ENCODE results near the gene GUCA1A.
"Not testable (repeated sequence)": the region's sequence is repeated elsewhere in the genome, so short reads cannot be mapped to it uniquely, and the experiment has no call there.

GUCA1A gene

DNA sequence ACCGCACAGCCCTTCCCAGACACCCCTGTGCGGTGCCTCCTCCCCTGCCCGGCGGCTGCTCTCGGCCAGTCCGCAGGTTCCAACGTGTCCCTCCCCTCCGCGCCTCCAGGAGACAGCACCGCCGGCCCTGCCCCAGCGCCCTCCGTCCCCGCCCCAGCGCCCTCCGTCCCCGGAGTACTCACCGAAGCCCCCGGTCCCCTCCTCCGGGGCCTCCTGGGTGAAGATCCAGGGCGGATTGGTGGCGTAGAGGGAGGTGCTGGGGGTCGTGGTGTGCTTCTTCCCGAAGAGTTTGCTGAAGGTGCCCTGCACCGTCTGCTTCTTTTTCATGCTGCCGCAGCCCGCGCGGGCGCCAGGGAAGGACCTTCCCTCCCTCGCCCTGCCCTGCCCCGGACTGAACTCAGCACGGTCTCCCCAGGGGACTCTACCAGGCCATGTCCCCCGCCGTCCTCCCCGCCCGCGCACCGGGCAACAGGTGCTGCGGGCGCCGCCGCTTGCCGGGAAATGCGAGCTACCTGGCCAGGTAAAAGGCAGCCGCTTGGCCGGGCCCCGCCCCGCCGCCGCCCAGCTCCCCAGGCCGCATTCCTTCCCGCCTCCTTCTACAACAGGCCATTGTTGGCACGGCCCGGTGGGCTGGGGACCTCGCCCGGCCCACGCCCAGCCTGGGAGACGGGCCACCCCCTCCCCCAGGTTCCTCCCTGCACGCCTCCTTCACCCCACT lies 30.9 kb upstream of the GUCA1A start, which contains the start of gene C6orf132:
TSS of gene C6orf132 (minus strand) at position 503 of the 718 bp plus-strand sequence. CDS start at position 327, 176 bp downstream.
- in situ Hi-C loops (cut with MboI; ENCODE audit: low pct_unique_long_range_greater_than_20kb, low sequenced_read_pairs, unreplicated experiment), result no loop called here
- TF ChIP-seq, protein P1, sequence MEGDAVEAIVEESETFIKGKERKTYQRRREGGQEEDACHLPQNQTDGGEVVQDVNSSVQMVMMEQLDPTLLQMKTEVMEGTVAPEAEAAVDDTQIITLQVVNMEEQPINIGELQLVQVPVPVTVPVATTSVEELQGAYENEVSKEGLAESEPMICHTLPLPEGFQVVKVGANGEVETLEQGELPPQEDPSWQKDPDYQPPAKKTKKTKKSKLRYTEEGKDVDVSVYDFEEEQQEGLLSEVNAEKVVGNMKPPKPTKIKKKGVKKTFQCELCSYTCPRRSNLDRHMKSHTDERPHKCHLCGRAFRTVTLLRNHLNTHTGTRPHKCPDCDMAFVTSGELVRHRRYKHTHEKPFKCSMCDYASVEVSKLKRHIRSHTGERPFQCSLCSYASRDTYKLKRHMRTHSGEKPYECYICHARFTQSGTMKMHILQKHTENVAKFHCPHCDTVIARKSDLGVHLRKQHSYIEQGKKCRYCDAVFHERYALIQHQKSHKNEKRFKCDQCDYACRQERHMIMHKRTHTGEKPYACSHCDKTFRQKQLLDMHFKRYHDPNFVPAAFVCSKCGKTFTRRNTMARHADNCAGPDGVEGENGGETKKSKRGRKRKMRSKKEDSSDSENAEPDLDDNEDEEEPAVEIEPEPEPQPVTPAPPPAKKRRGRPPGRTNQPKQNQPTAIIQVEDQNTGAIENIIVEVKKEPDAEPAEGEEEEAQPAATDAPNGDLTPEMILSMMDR (IDR thresholded peaks at IDR 0.05; ENCODE audit: extremely low read depth, insufficient read depth, missing control alignments), result no peak
- DNase-seq (ENCODE audit: low spot score), result no peak

DNA sequence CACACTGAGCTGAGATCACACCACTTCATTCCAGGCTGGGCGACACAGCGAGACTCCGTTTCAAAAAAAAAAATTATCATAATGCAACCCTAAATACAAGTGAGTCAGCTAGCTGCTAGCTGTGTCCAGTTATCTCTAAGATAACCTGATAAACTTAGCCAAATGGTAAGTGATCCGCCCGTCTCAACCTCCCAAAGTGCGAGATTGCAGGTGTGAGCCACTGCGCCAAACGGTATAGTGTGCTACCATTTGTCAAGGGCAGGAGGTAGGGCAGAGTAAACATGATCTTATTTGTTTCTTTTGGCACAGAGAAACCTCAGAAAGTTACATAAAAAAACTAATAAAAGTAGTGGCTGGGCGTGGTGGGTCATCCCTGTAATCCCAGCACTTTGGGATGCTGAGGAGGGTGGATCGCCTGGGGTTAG lies 26.0 kb upstream of the GUCA1A start:
- in situ Hi-C loops (cut with MboI; ENCODE audit: low pct_unique_long_range_greater_than_20kb, low sequenced_read_pairs, unreplicated experiment), result no loop called here
- TF ChIP-seq, protein P1 (IDR thresholded peaks at IDR 0.05; ENCODE audit: extremely low read depth, insufficient read depth, missing control alignments), result no peak
- DNase-seq (ENCODE audit: low spot score), result no peak

DNA sequence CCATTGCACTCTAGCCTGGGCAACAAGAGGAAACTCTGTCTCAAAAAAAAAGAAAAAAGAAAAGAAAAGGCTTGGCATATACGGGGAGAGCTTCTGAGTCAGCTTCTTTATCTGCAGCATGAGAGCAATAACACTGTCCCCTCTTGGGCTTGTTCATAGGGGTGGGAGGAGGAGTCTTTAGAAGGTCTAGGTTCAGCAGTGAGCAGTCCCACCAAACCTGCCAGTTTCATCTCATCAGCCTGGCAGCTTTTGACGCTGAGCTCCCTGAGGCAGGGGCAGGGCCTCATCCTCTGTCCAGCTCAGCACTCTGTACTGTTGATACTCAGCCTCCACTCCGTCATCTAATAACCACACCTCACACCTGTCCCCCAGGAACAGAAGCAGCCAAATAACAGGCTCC lies 25.1 kb upstream of the GUCA1A start:
- DNase-seq (ENCODE audit: low spot score), result no peak
- TF ChIP-seq, protein P1 (IDR thresholded peaks at IDR 0.05; ENCODE audit: extremely low read depth, insufficient read depth, missing control alignments), result no peak
- in situ Hi-C loops (cut with MboI; ENCODE audit: low pct_unique_long_range_greater_than_20kb, low sequenced_read_pairs, unreplicated experiment), result no loop called here

DNA sequence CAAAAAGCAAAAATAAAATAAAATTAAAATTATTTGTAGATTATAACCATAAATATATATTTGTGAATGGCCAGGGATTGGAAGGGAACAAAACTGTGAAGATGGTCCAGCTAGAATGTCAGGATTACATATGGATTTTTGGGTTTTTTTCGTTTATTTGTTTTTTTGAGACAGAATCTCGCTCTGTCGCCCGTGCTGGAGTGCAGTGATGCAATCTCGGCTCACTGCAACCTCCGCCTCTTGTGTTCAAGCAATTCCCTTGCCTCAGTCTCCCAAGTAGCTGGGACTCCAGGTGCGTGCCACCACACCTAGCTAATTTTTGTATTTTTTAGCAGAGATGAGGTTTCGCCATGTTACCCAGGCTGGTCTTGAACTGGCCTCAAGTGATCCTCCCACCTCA lies 22.9 kb upstream of the GUCA1A start:
- TF ChIP-seq, protein P1 (IDR thresholded peaks at IDR 0.05; ENCODE audit: extremely low read depth, insufficient read depth, missing control alignments), result no peak
- DNase-seq (ENCODE audit: low spot score), result no peak
- in situ Hi-C loops (cut with MboI; ENCODE audit: low pct_unique_long_range_greater_than_20kb, low sequenced_read_pairs, unreplicated experiment), result no loop called here

DNA sequence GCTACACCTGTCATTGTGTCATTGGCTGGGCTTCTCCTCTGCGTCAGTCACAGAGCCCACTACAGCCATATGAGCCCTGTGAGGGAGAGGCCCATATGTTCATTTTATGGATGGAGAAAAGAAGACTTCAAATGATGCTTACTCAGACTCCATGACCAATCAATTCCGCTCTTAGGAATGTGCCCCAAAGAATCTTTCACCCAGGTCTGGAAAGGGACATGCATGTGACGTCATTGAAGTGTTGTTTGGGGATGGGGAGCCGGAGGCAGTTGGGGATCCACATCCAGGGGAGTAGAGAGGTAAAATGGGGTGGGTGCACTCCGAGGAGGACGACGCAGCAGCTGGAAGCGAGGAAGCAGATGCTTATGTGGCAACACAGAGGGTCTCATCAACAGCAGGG lies 21.1 kb upstream of the GUCA1A start:
- in situ Hi-C loops (cut with MboI; ENCODE audit: low pct_unique_long_range_greater_than_20kb, low sequenced_read_pairs, unreplicated experiment), result no loop called here
- DNase-seq (ENCODE audit: low spot score), result no peak
- TF ChIP-seq, protein P1 (IDR thresholded peaks at IDR 0.05; ENCODE audit: extremely low read depth, insufficient read depth, missing control alignments), result no peak

DNA sequence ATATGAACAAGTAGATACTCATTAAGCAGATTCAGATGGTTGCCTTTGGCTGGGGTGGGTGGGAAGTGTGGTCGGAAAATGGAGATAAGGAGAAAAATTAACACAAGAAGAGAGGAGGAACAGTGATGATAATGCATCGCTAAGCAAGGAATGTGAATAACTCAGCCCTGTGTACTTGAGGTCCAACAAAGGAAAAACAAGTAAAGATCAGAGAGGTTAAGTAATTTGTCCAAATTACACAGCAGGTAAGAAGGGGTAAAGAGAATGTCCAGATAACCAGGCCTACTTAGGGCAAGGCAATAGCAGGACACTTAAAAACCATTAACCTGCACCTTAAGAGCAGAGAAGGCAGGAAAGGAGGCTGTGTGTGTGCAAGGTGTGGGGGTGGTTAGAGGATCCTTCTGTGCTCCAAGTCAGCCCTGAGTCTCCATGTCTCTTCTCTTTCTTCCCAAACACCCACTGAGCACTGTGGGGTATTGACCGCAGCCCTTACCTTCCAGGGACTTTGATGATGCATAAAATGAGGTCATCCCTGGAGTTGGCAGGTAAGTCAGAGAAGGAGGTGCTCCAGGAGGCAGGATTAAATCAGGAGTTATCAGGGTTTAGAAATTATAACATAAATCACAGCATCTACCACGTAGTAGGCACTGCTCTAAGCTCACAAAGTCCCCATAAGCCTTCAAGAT lies 20.5 kb upstream of the GUCA1A start:
- in situ Hi-C loops (cut with MboI; ENCODE audit: low pct_unique_long_range_greater_than_20kb, low sequenced_read_pairs, unreplicated experiment); DNase-seq (ENCODE audit: low spot score): not testable (repeated sequence)

DNA sequence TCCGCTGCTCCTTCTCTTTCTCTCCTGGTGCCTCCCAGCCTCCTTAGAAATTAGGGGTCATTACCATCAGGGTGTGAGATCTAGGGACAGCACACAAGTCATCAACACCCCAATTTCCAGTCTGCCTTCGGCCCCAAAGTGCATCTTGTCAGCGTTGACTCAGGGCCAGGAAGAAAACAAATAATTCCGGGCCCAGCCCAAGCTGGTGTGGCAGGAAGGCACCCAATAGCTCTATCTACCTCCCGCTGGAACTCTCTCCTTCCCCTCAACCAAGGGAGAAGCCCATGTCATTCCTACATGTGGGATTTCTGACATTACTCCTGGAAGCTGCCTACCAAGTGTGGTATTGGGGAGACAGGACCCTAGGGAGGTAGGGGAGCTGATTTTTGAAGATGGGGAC lies 19.2 kb upstream of the GUCA1A start:
- no peak for DNase-seq (ENCODE audit: low spot score)
- TF ChIP-seq, protein P1 (IDR thresholded peaks at IDR 0.05; ENCODE audit: extremely low read depth, insufficient read depth, missing control alignments), result no peak
- in situ Hi-C loops (cut with MboI; ENCODE audit: low pct_unique_long_range_greater_than_20kb, low sequenced_read_pairs, unreplicated experiment), result no loop called here

Data from GM13977 (cell line).